Mucosa of descending colon (tissue), 3 donors: Measurements from ENCODE around the gene ACAA1. TPM values are rescaled to one million over a fixed set of nuclear protein-coding genes. Genes with fewer than 3 reads are reported as not detected.

Source experiments
- ATAC-seq: fragments of 200-7000 bp; cut with Tn5 transposase; one replicate; pipeline ENCODE4 v1.9.1; 2020; ENCODE audit warnings: mild to moderate bottlenecking, moderate library complexity
- DNase-seq, 3 donors: peaks; one replicate each; pipeline ENCODE4 v3.0.0-alpha.2; 2020
- H3K36me3 ChIP-seq: fragments of 200-600 bp; one replicate; pipeline ENCODE4 v1.8.0; 2021; ENCODE audit warnings: low read depth, mild to moderate bottlenecking
- H3K4me1 ChIP-seq: fragments of 200-600 bp; one replicate; pipeline ENCODE4 v1.8.0; 2021; ENCODE audit warnings: low read depth, mild to moderate bottlenecking
- H3K4me3 ChIP-seq: fragments of 200-600 bp; one replicate; pipeline ENCODE4 v1.8.0; 2021; ENCODE audit warnings: mild to moderate bottlenecking
- H3K9me3 ChIP-seq: fragments of 200-600 bp; one replicate; pipeline ENCODE4 v1.8.0; 2021; ENCODE audit warnings: mild to moderate bottlenecking
- CTCF ChIP-seq: fragments of 200-600 bp; IDR thresholded peaks from one replicate; pipeline ENCODE4 v1.8.0; 2022; ENCODE audit warnings: antibody characterized with exemption, mild to moderate bottlenecking
- intact Hi-C, 2 donors: fragments of 100-400 bp; cut with DNase I in 1 of 2; cut with micrococcal nuclease in 1 of 2; formaldehyde crosslinking; loops; one replicate each; pipeline versions ENCODE4 v1.11.0 to v1.11.1; 2022; cut with DNase I, micrococcal nuclease
- total RNA-seq, 3 donors: library from RNA; stranded (reverse); fragmentation: NEBNext Ultra II Directional in 2 of 3; extraction: Animal tissue kit (Norgen Biotek cat#: 25700) in 2 of 3; gene quantifications; one replicate each; pipeline versions ENCODE4 v1.2.1 to v1.2.4, GENCODE V29; 2021 to 2023
- donor health status: DM: no; HTN: no; CAD: no; lungs with moderate emphysema.
- donor health status: DM: no; HTN: no; CAD: no.
- donor health status: DM: no; HTN: yes; CAD: no.

ACAA1 gene
- total RNA-seq, 3 donors from 2014 or later, result 102 to 201 (median 138) TPM

- no peaks in the 10 kb centered on the region for H3K4me1 ChIP-seq
- H3K9me3 ChIP-seq, result no peaks in the 10 kb centered on the region
- H3K36me3 ChIP-seq, result no peaks in the 10 kb centered on the region
- DNase-seq (peak in 2 of 3 donors; percentile 19 to 40), ATAC-seq (no peak)
- no peak overlapping the region for H3K4me3 ChIP-seq
- intact Hi-C loops, result no loop called here
- no peak for TF ChIP-seq CTCF
These were observed 22.7 kb downstream of the ACAA1 start for GRCh38 chr3:38114052-38114874.

GRCh38 chr3:38112378-38112761 lies 24.6 kb downstream of the ACAA1 start:
- Histone ChIP-seq H3K4me1 (no peaks in the 10 kb centered on the region), H3K9me3 (no peaks in the 10 kb centered on the region), H3K4me3 (no peak overlapping the region), H3K36me3 (no peaks in the 10 kb centered on the region)
- DNase-seq, result peak in 1 of 3 donors; percentile 20
- intact Hi-C loops, result no loop called here
- no peak for ATAC-seq
- TF ChIP-seq CTCF, result no peak

GRCh38 chr3:38111696-38112377 lies 25.1 kb downstream of the ACAA1 start:
- ATAC-seq (peak; percentile 3), DNase-seq (no peak)
- Histone ChIP-seq H3K4me3 (no peak overlapping the region), H3K9me3 (no peaks in the 10 kb centered on the region), H3K36me3 (no peaks in the 10 kb centered on the region), H3K4me1 (no peaks in the 10 kb centered on the region)
- intact Hi-C loops, result no loop called here
- no peak for TF ChIP-seq CTCF

- no peak for DNase-seq
- ATAC-seq, result no peak
- H3K9me3 ChIP-seq, result no peaks in the 10 kb centered on the region
- H3K36me3 ChIP-seq, result no peaks in the 10 kb centered on the region
- no peak for TF ChIP-seq CTCF
- intact Hi-C loops, result no loop called here
- no peaks in the 10 kb centered on the region for H3K4me1 ChIP-seq
- H3K4me3 ChIP-seq, result no peak overlapping the region
These were observed 25.7 kb downstream of the ACAA1 start for GRCh38 chr3:38111201-38111600.

GRCh38 chr3:38110314-38111050 lies 26.4 kb downstream of the ACAA1 start:
- Histone ChIP-seq H3K4me3 (no peak overlapping the region), H3K9me3 (peaks cover 3% of the 10 kb centered on the region), H3K36me3 (no peaks in the 10 kb centered on the region), H3K4me1 (no peaks in the 10 kb centered on the region)
- TF ChIP-seq CTCF, result no peak
- ATAC-seq (no peak), DNase-seq (peak in 1 of 3 donors; percentile 31)
- intact Hi-C loops, result no loop called here
